WTC11 (cell line): ENCODE data around the gene TBX10. TPM values are rescaled to one million over a fixed set of nuclear protein-coding genes. Genes with fewer than 3 reads are reported as not detected.
A peak's percentile ranks its signal among the peaks of the same experiment; 100 is the strongest.

Experiments
- ATF2 ChIP-seq: sonication (generic); formaldehyde crosslinking; IDR thresholded peaks from 2 replicates; pipeline ENCODE4 v1.8.1; 2022; ENCODE audit warnings: low read depth, missing genetic modification reagents, borderline replicate concordance
- CBFB ChIP-seq: sonication (generic); formaldehyde crosslinking; IDR thresholded peaks from 2 replicates; pipeline ENCODE4 v1.8.1; 2022; ENCODE audit warnings: mild to moderate bottlenecking, low read depth, missing genetic modification reagents
- CREM ChIP-seq: sonication (generic); formaldehyde crosslinking; IDR thresholded peaks from 2 replicates; pipeline ENCODE4 v1.8.1; 2022; ENCODE audit warnings: mild to moderate bottlenecking, missing genetic modification reagents, moderate library complexity
- ELF4 ChIP-seq: sonication (generic); formaldehyde crosslinking; IDR thresholded peaks from 2 replicates; pipeline ENCODE4 v1.8.1; 2022; ENCODE audit warnings: low read depth, mild to moderate bottlenecking, moderate library complexity, missing genetic modification reagents
- EMX1 ChIP-seq: fragments of 250-450 bp; sonication (Bioruptor Pico); IDR thresholded peaks from 2 replicates; pipeline ENCODE4 v1.8.0; 2021; ENCODE audit warnings: mild to moderate bottlenecking
- FOXP1 ChIP-seq: sonication (generic); formaldehyde crosslinking; IDR thresholded peaks from 2 replicates; pipeline ENCODE4 v1.8.0; 2022; ENCODE audit warnings: missing genetic modification reagents, mild to moderate bottlenecking, moderate library complexity, borderline replicate concordance
- FOXP4 ChIP-seq: sonication (generic); formaldehyde crosslinking; IDR thresholded peaks from 2 replicates; pipeline ENCODE4 v1.8.0; 2022; ENCODE audit warnings: mild to moderate bottlenecking, missing genetic modification reagents
- HMGA2 ChIP-seq: fragments of 250-450 bp; sonication (Bioruptor Pico); IDR thresholded peaks from 2 replicates; pipeline ENCODE4 v1.4.0; 2021; ENCODE audit warnings: mild to moderate bottlenecking, moderate library complexity
- JUN ChIP-seq: sonication (generic); formaldehyde crosslinking; IDR thresholded peaks from 2 replicates; pipeline ENCODE4 v1.8.0; 2023; ENCODE audit warnings: mild to moderate bottlenecking, missing genetic modification reagents
- KAT7 ChIP-seq: sonication (generic); formaldehyde crosslinking; IDR thresholded peaks from 2 replicates; pipeline ENCODE4 v1.8.1; 2023; ENCODE audit warnings: missing genetic modification reagents, mild to moderate bottlenecking, borderline replicate concordance
- MAX ChIP-seq: sonication (generic); formaldehyde crosslinking; IDR thresholded peaks from 2 replicates; pipeline ENCODE4 v1.8.0; 2022; ENCODE audit warnings: mild to moderate bottlenecking, missing genetic modification reagents
- MXD4 ChIP-seq: fragments of 250-450 bp; sonication (Bioruptor Pico); IDR thresholded peaks from 2 replicates; pipeline ENCODE4 v1.8.0; 2021; ENCODE audit warnings: mild to moderate bottlenecking, moderate library complexity, borderline replicate concordance
- MYBL2 ChIP-seq: sonication (generic); formaldehyde crosslinking; IDR thresholded peaks from 2 replicates; pipeline ENCODE4 v1.8.1; 2023; ENCODE audit warnings: mild to moderate bottlenecking, moderate library complexity, missing genetic modification reagents
- STAT6 ChIP-seq: sonication (generic); formaldehyde crosslinking; conservative IDR thresholded peaks from 2 replicates; pipeline ENCODE4 v1.8.1; 2023; ENCODE audit warnings: mild to moderate bottlenecking, low read depth, missing genetic modification reagents, moderate library complexity
- TCF7 ChIP-seq: sonication (generic); formaldehyde crosslinking; IDR thresholded peaks from 2 replicates; pipeline ENCODE4 v1.8.0; 2022; ENCODE audit warnings: mild to moderate bottlenecking, low read depth, missing genetic modification reagents, moderate library complexity
- ZBTB21 ChIP-seq: sonication (generic); formaldehyde crosslinking; IDR thresholded peaks from 2 replicates; pipeline ENCODE4 v1.8.1; 2023; ENCODE audit warnings: mild to moderate bottlenecking, missing genetic modification reagents, borderline replicate concordance
- ZMAT4 ChIP-seq: fragments of 250-450 bp; sonication (Bioruptor Pico); IDR thresholded peaks from 2 replicates; pipeline ENCODE4 v1.9.0; 2021; ENCODE audit warnings: mild to moderate bottlenecking
- ZNF396 ChIP-seq: fragments of 250-450 bp; sonication (Bioruptor Pico); IDR thresholded peaks from 2 replicates; pipeline ENCODE4 v1.8.0; 2021; ENCODE audit warnings: mild to moderate bottlenecking, moderate library complexity, borderline replicate concordance
- total RNA-seq: library from RNA; stranded (reverse); gene quantifications from 3 replicates; pipeline ENCODE4 v1.2.3, GENCODE V29; 2021
- TF ChIP-seq, protein P1 (sequence below): fragments of 250-450 bp; sonication (Bioruptor Pico); IDR thresholded peaks from 2 replicates; pipeline ENCODE4 v2.1.2; 2022; ENCODE audit warnings: mild to moderate bottlenecking, moderate library complexity
- TF ChIP-seq, protein P2 (sequence below): sonication (generic); formaldehyde crosslinking; IDR thresholded peaks from 2 replicates; pipeline ENCODE4 v1.8.1; 2023; ENCODE audit warnings: mild to moderate bottlenecking, missing genetic modification reagents, borderline replicate concordance
- TF ChIP-seq, protein P3 (sequence below): fragments of 200-600 bp; IDR thresholded peaks from 2 replicates; pipeline ENCODE4 v1.8.0; 2022; ENCODE audit warnings: antibody characterized with exemption
- TF ChIP-seq, protein P4 (sequence below): sonication (generic); formaldehyde crosslinking; IDR thresholded peaks from 2 replicates; pipeline ENCODE4 v1.8.1; 2022; ENCODE audit warnings: mild to moderate bottlenecking, missing genetic modification reagents, moderate library complexity, borderline replicate concordance

Gene TBX10
- total RNA-seq, 1 experiment from 2014 or later, result not detected

DNA sequence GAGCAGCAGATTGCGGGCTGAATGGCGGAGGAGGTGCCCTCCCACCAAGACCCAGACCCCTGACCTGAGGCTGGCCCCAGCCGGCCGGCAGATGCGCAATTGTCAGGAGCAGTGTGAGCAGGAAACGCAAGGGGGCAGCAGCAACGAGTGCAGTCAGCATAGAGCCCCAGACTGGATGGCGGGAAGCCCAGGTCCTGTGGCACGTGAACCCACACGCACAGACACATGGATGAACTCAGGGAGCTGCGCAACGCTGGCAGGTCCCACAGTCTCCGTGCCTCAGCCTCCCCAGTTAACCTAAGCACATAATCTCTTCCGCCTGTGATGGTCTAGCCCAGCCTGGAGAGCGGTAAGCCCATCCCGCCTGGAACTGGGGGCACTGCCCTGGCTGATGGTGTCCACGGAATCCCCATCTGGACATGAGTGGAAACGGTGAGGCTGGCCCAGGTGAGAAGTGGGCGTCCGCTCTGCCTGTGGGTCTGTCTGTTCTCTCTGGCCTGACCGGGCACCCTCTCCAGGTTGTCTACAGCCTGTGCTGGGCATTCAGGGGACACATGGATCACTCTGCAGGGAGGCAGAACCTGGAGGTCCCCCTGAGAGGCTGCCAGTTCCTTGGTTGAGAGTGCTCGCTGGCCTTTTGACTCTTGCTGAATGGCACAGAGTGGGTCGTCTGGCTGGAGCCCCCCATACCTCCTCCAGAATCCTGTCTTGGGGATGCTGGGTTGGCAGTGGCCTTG lies 626 bp upstream of the TBX10 start (continued):
- TF ChIP-seq MXD4 (CRISPR knock-in tag), result no peak
- peak; percentile 93; the same call in 1 of the 2 replicates for TF ChIP-seq ATF2 (CRISPR knock-in tag)
- no peak for TF ChIP-seq ELF4 (CRISPR knock-in tag)
- TF ChIP-seq ZMAT4 (CRISPR knock-in tag), result no peak
- no peak for TF ChIP-seq ZNF396
- no peak for TF ChIP-seq EMX1 (CRISPR knock-in tag)
- peak; percentile 88 for TF ChIP-seq FOXP4 (CRISPR knock-in tag)
- TF ChIP-seq, protein P1, sequence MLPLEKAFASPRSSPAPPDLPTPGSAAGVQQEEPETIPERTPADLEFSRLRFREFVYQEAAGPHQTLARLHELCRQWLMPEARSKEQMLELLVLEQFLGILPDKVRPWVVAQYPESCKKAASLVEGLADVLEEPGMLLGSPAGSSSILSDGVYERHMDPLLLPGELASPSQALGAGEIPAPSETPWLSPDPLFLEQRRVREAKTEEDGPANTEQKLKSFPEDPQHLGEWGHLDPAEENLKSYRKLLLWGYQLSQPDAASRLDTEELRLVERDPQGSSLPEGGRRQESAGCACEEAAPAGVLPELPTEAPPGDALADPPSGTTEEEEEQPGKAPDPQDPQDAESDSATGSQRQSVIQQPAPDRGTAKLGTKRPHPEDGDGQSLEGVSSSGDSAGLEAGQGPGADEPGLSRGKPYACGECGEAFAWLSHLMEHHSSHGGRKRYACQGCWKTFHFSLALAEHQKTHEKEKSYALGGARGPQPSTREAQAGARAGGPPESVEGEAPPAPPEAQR (CRISPR knock-in tag), result no peak
- no peak for TF ChIP-seq HMGA2
- no peak for TF ChIP-seq CBFB
- TF ChIP-seq STAT6 (CRISPR knock-in tag), result no peak
- peak; percentile 83; the same call in 1 of the 2 replicates for TF ChIP-seq TCF7 (CRISPR knock-in tag)
- TF ChIP-seq FOXP1 (CRISPR knock-in tag), result peak; percentile 99
- TF ChIP-seq, protein P2, sequence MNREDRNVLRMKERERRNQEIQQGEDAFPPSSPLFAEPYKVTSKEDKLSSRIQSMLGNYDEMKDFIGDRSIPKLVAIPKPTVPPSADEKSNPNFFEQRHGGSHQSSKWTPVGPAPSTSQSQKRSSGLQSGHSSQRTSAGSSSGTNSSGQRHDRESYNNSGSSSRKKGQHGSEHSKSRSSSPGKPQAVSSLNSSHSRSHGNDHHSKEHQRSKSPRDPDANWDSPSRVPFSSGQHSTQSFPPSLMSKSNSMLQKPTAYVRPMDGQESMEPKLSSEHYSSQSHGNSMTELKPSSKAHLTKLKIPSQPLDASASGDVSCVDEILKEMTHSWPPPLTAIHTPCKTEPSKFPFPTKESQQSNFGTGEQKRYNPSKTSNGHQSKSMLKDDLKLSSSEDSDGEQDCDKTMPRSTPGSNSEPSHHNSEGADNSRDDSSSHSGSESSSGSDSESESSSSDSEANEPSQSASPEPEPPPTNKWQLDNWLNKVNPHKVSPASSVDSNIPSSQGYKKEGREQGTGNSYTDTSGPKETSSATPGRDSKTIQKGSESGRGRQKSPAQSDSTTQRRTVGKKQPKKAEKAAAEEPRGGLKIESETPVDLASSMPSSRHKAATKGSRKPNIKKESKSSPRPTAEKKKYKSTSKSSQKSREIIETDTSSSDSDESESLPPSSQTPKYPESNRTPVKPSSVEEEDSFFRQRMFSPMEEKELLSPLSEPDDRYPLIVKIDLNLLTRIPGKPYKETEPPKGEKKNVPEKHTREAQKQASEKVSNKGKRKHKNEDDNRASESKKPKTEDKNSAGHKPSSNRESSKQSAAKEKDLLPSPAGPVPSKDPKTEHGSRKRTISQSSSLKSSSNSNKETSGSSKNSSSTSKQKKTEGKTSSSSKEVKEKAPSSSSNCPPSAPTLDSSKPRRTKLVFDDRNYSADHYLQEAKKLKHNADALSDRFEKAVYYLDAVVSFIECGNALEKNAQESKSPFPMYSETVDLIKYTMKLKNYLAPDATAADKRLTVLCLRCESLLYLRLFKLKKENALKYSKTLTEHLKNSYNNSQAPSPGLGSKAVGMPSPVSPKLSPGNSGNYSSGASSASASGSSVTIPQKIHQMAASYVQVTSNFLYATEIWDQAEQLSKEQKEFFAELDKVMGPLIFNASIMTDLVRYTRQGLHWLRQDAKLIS, result no peak
- peak; percentile 92 for TF ChIP-seq MYBL2 (CRISPR knock-in tag)
- TF ChIP-seq KAT7 (CRISPR knock-in tag), result 0 out of 2 replicates have a peak, but pooled peaks have one; percentile 0
- peak; percentile 97 for TF ChIP-seq JUN
- TF ChIP-seq CREM (CRISPR knock-in tag), result no peak
- peak; percentile 85; the same call in 1 of the 2 replicates for TF ChIP-seq ZBTB21 (CRISPR knock-in tag)
- TF ChIP-seq, protein P3, sequence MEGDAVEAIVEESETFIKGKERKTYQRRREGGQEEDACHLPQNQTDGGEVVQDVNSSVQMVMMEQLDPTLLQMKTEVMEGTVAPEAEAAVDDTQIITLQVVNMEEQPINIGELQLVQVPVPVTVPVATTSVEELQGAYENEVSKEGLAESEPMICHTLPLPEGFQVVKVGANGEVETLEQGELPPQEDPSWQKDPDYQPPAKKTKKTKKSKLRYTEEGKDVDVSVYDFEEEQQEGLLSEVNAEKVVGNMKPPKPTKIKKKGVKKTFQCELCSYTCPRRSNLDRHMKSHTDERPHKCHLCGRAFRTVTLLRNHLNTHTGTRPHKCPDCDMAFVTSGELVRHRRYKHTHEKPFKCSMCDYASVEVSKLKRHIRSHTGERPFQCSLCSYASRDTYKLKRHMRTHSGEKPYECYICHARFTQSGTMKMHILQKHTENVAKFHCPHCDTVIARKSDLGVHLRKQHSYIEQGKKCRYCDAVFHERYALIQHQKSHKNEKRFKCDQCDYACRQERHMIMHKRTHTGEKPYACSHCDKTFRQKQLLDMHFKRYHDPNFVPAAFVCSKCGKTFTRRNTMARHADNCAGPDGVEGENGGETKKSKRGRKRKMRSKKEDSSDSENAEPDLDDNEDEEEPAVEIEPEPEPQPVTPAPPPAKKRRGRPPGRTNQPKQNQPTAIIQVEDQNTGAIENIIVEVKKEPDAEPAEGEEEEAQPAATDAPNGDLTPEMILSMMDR, result peak; percentile 52
- TF ChIP-seq, protein P4, sequence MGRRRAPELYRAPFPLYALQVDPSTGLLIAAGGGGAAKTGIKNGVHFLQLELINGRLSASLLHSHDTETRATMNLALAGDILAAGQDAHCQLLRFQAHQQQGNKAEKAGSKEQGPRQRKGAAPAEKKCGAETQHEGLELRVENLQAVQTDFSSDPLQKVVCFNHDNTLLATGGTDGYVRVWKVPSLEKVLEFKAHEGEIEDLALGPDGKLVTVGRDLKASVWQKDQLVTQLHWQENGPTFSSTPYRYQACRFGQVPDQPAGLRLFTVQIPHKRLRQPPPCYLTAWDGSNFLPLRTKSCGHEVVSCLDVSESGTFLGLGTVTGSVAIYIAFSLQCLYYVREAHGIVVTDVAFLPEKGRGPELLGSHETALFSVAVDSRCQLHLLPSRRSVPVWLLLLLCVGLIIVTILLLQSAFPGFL (CRISPR knock-in tag), result peak; percentile 84; the same call in 1 of the 2 replicates
- peak; percentile 99 for TF ChIP-seq MAX (CRISPR knock-in tag)
